SK-N-SH treated with all-trans-retinoic acid at 6 μM for 48 hours (cell line): ENCODE data around the gene BCR.

ENCODE experiments used
- ATAC-seq: fragments of 200-7000 bp; cut with Tn5 transposase; 3 replicates; pipeline ENCODE4 v1.9.1; 2020; ENCODE audit warnings: mild to moderate bottlenecking, moderate library complexity
- BACH2 ChIP-seq: fragments of 250-450 bp; sonication (Bioruptor Pico); IDR thresholded peaks from 2 replicates; pipeline ENCODE4 v1.9.0; 2021; ENCODE audit warnings: mild to moderate bottlenecking, borderline replicate concordance
- CSDC2 ChIP-seq: fragments of 250-450 bp; sonication (Bioruptor Pico); IDR thresholded peaks from 2 replicates; pipeline ENCODE4 v1.5.0; 2020; ENCODE audit warnings: mild to moderate bottlenecking, moderate library complexity
- ESRRG ChIP-seq: fragments of 250-450 bp; sonication (Bioruptor Pico); IDR thresholded peaks from 2 replicates; pipeline ENCODE4 v1.6.1; 2021; ENCODE audit warnings: mild to moderate bottlenecking
- GLIS3 ChIP-seq: fragments of 250-450 bp; sonication (Bioruptor Pico); IDR thresholded peaks from 2 replicates; pipeline ENCODE4 v1.5.0; 2020; ENCODE audit warnings: mild to moderate bottlenecking, moderate library complexity
- ISL1 ChIP-seq: fragments of 250-450 bp; sonication (Bioruptor Pico); IDR thresholded peaks from 2 replicates; pipeline ENCODE4 v2.1.2; 2022; ENCODE audit warnings: mild to moderate bottlenecking, moderate library complexity
- OSR1 ChIP-seq: fragments of 250-450 bp; sonication (Bioruptor Pico); IDR thresholded peaks from 2 replicates; pipeline ENCODE4 v1.8.0; 2022; ENCODE audit warnings: moderate library complexity, mild to moderate bottlenecking, inconsistent platforms
- PPARA ChIP-seq: fragments of 250-450 bp; sonication (Bioruptor Pico); IDR thresholded peaks from 2 replicates; pipeline ENCODE4 v1.5.0; 2020; ENCODE audit warnings: mild to moderate bottlenecking, borderline replicate concordance
- RARB ChIP-seq: fragments of 250-450 bp; sonication (Bioruptor Pico); IDR thresholded peaks from 2 replicates; pipeline ENCODE4 v1.8.0; 2021; ENCODE audit warnings: mild to moderate bottlenecking, moderate library complexity
- SNAI2 ChIP-seq: fragments of 250-450 bp; sonication (Bioruptor Pico); IDR thresholded peaks from 2 replicates; pipeline ENCODE4 v1.5.0; 2020; ENCODE audit warnings: mild to moderate bottlenecking, moderate library complexity
- TCF4 ChIP-seq: fragments of 250-450 bp; sonication (Bioruptor Pico); IDR thresholded peaks from 2 replicates; pipeline ENCODE4 v1.8.0; 2021; ENCODE audit warnings: mild to moderate bottlenecking, moderate library complexity, borderline replicate concordance
- ZFP3 ChIP-seq: fragments of 250-450 bp; sonication (Bioruptor Pico); IDR thresholded peaks from 2 replicates; pipeline ENCODE4 v1.5.0; 2020; ENCODE audit warnings: mild to moderate bottlenecking, moderate library complexity
- ZFP30 ChIP-seq: fragments of 450-650 bp; formaldehyde crosslinking; IDR thresholded peaks from 2 replicates; pipeline ENCODE4 v1.5.0; 2022; ENCODE audit warnings: mild to moderate bottlenecking, moderate library complexity
- ZNF565 ChIP-seq: fragments of 450-650 bp; formaldehyde crosslinking; conservative IDR thresholded peaks from 2 replicates; pipeline ENCODE4 v1.5.0; 2020; ENCODE audit warnings: low read depth, mild to moderate bottlenecking, moderate library complexity
- ZNF70 ChIP-seq: fragments of 450-650 bp; formaldehyde crosslinking; IDR thresholded peaks from 2 replicates; pipeline ENCODE4 v1.5.0; 2020; ENCODE audit warnings: mild to moderate bottlenecking, moderate library complexity
- ZNF8 ChIP-seq: fragments of 450-650 bp; formaldehyde crosslinking; IDR thresholded peaks from 2 replicates; pipeline ENCODE4 v1.5.0; 2020; ENCODE audit warnings: mild to moderate bottlenecking, moderate library complexity
- TF ChIP-seq, protein P1 (sequence below): fragments of 250-450 bp; sonication (Bioruptor Pico); IDR thresholded peaks from 2 replicates; pipeline ENCODE4 v1.5.1; 2021; ENCODE audit warnings: mild to moderate bottlenecking, moderate library complexity
- TF ChIP-seq, protein P2 (sequence below): fragments of 250-450 bp; sonication (Bioruptor Pico); IDR thresholded peaks from 2 replicates; pipeline ENCODE4 v1.8.0; 2021; ENCODE audit warnings: low read depth, mild to moderate bottlenecking, moderate library complexity, borderline replicate concordance
- TF ChIP-seq, protein P3 (sequence below): fragments of 250-450 bp; sonication (Bioruptor Pico); IDR thresholded peaks from 2 replicates; pipeline ENCODE4 v1.5.1; 2020; ENCODE audit warnings: low read depth, mild to moderate bottlenecking, moderate library complexity
- TF ChIP-seq, protein P4 (sequence below): fragments of 250-450 bp; sonication (Bioruptor Pico); IDR thresholded peaks from 2 replicates; pipeline ENCODE4 v1.8.0; 2020; ENCODE audit warnings: mild to moderate bottlenecking, moderate library complexity, borderline replicate concordance
- TF ChIP-seq, protein P5 (sequence below): fragments of 250-450 bp; sonication (Bioruptor Pico); IDR thresholded peaks from 2 replicates; pipeline ENCODE4 v1.5.0; 2020; ENCODE audit warnings: mild to moderate bottlenecking, moderate library complexity

Gene BCR

DNA sequence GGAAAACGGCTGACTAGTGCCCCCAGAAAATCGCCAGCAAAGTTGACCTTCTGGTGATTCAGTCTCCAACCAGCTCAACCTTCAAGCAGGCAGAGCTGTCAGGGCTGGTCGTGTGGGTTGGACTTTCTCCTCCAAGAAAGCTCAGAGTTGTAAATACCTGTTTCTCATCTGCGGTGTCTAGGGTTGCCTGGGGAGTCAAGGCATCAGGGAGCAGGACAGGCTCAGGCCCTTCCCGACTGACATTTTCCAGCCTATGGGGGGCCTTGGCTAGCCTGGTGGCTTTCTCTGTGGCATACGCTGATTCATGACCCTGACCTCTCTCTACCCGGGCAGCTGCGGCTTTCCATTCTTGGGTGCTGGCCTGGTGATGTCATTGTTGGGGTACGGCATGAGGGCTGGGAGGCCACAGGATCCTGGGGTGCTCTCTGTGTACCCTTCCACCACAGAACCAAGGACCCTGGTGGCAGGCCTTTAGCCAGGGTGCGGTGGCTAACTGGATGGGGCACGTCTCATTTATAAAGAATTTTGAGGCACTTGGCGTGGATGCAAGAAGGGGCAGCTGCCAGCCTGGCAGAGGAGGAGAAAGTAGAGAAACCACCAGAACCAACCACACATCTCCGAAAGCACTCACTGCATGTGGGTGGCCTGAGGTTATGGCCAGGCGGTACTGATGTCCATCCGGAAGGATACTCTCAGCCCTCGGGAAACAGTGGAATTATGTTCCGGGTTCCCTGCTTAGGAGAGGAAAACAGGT, 64.9 kb downstream of the BCR start (continued):
- TF ChIP-seq, protein P1, sequence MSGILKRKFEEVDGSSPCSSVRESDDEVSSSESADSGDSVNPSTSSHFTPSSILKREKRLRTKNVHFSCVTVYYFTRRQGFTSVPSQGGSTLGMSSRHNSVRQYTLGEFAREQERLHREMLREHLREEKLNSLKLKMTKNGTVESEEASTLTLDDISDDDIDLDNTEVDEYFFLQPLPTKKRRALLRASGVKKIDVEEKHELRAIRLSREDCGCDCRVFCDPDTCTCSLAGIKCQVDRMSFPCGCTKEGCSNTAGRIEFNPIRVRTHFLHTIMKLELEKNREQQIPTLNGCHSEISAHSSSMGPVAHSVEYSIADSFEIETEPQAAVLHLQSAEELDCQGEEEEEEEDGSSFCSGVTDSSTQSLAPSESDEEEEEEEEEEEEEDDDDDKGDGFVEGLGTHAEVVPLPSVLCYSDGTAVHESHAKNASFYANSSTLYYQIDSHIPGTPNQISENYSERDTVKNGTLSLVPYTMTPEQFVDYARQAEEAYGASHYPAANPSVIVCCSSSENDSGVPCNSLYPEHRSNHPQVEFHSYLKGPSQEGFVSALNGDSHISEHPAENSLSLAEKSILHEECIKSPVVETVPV (CRISPR knock-in tag), result no peak
- TF ChIP-seq ESRRG (CRISPR knock-in tag), result no peak
- no peak for TF ChIP-seq GLIS3

DNA sequence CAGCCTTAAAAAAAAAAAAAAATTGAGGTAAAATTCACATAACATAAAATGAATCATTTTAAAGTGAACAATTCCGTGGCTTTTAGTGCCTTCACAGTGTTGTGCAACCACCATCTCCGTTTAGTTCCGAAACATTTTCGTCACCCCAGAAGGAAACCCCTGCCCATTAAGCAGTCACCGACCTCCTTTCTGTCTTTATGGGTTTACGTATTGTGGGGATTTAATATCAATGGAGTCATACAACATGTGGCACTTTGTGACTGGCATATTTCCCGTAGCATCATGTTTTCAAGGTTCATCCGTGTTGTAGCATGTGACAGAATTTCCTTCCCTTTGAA, 65.5 kb downstream of the BCR start:
- no peak for ATAC-seq
- TF ChIP-seq SNAI2 (CRISPR knock-in tag) (no peak), ESRRG (CRISPR knock-in tag) (no peak), ZNF565 (CRISPR knock-in tag) (no peak), ZFP3 (CRISPR knock-in tag) (no peak), TCF4 (CRISPR knock-in tag) (no peak), ZFP30 (CRISPR knock-in tag) (no peak), ISL1 (no peak), PPARA (CRISPR knock-in tag) (no peak), BACH2 (CRISPR knock-in tag) (no peak), RARB (CRISPR knock-in tag) (no peak), CSDC2 (CRISPR knock-in tag) (no peak), ZNF8 (CRISPR knock-in tag) (no peak), OSR1 (CRISPR knock-in tag) (no peak), ZNF70 (no peak), GLIS3 (no peak)
- TF ChIP-seq, protein P2, sequence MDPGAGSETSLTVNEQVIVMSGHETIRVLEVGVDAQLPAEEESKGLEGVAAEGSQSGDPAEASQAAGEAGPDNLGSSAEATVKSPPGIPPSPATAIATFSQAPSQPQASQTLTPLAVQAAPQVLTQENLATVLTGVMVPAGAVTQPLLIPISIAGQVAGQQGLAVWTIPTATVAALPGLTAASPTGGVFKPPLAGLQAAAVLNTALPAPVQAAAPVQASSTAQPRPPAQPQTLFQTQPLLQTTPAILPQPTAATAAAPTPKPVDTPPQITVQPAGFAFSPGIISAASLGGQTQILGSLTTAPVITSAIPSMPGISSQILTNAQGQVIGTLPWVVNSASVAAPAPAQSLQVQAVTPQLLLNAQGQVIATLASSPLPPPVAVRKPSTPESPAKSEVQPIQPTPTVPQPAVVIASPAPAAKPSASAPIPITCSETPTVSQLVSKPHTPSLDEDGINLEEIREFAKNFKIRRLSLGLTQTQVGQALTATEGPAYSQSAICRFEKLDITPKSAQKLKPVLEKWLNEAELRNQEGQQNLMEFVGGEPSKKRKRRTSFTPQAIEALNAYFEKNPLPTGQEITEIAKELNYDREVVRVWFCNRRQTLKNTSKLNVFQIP (CRISPR knock-in tag), result no peak
- TF ChIP-seq, protein P3, sequence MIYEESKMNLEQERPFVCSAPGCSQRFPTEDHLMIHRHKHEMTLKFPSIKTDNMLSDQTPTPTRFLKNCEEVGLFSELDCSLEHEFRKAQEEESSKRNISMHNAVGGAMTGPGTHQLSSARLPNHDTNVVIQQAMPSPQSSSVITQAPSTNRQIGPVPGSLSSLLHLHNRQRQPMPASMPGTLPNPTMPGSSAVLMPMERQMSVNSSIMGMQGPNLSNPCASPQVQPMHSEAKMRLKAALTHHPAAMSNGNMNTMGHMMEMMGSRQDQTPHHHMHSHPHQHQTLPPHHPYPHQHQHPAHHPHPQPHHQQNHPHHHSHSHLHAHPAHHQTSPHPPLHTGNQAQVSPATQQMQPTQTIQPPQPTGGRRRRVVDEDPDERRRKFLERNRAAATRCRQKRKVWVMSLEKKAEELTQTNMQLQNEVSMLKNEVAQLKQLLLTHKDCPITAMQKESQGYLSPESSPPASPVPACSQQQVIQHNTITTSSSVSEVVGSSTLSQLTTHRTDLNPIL (CRISPR knock-in tag), result no peak
- TF ChIP-seq, protein P1 (CRISPR knock-in tag), result no peak
- TF ChIP-seq, protein P4, sequence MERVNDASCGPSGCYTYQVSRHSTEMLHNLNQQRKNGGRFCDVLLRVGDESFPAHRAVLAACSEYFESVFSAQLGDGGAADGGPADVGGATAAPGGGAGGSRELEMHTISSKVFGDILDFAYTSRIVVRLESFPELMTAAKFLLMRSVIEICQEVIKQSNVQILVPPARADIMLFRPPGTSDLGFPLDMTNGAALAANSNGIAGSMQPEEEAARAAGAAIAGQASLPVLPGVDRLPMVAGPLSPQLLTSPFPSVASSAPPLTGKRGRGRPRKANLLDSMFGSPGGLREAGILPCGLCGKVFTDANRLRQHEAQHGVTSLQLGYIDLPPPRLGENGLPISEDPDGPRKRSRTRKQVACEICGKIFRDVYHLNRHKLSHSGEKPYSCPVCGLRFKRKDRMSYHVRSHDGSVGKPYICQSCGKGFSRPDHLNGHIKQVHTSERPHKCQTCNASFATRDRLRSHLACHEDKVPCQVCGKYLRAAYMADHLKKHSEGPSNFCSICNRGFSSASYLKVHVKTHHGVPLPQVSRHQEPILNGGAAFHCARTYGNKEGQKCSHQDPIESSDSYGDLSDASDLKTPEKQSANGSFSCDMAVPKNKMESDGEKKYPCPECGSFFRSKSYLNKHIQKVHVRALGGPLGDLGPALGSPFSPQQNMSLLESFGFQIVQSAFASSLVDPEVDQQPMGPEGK (CRISPR knock-in tag), result no peak
- TF ChIP-seq, protein P5, sequence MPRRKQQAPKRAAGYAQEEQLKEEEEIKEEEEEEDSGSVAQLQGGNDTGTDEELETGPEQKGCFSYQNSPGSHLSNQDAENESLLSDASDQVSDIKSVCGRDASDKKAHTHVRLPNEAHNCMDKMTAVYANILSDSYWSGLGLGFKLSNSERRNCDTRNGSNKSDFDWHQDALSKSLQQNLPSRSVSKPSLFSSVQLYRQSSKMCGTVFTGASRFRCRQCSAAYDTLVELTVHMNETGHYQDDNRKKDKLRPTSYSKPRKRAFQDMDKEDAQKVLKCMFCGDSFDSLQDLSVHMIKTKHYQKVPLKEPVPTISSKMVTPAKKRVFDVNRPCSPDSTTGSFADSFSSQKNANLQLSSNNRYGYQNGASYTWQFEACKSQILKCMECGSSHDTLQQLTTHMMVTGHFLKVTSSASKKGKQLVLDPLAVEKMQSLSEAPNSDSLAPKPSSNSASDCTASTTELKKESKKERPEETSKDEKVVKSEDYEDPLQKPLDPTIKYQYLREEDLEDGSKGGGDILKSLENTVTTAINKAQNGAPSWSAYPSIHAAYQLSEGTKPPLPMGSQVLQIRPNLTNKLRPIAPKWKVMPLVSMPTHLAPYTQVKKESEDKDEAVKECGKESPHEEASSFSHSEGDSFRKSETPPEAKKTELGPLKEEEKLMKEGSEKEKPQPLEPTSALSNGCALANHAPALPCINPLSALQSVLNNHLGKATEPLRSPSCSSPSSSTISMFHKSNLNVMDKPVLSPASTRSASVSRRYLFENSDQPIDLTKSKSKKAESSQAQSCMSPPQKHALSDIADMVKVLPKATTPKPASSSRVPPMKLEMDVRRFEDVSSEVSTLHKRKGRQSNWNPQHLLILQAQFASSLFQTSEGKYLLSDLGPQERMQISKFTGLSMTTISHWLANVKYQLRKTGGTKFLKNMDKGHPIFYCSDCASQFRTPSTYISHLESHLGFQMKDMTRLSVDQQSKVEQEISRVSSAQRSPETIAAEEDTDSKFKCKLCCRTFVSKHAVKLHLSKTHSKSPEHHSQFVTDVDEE (CRISPR knock-in tag), result no peak
